WTC11 (cell line): ENCODE results near the gene PAIP2.

Experiments used
- ATF2 ChIP-seq: sonication (generic); formaldehyde crosslinking; IDR thresholded peaks from 2 replicates; pipeline ENCODE4 v1.8.1; 2022; ENCODE audit warnings: low read depth, missing genetic modification reagents, borderline replicate concordance
- CREM ChIP-seq: sonication (generic); formaldehyde crosslinking; IDR thresholded peaks from 2 replicates; pipeline ENCODE4 v1.8.1; 2022; ENCODE audit warnings: mild to moderate bottlenecking, missing genetic modification reagents, moderate library complexity
- FOXJ3 ChIP-seq: sonication (generic); formaldehyde crosslinking; IDR thresholded peaks from 2 replicates; pipeline ENCODE4 v1.9.0; 2021; ENCODE audit warnings: missing genetic modification reagents, mild to moderate bottlenecking, borderline replicate concordance
- FOXK1 ChIP-seq: sonication (generic); formaldehyde crosslinking; IDR thresholded peaks from 2 replicates; pipeline ENCODE4 v1.8.0; 2022; ENCODE audit warnings: mild to moderate bottlenecking, moderate library complexity, missing genetic modification reagents
- RELA ChIP-seq: sonication (generic); formaldehyde crosslinking; IDR thresholded peaks from 2 replicates; pipeline ENCODE4 v1.8.1; 2022; ENCODE audit warnings: missing genetic modification reagents, mild to moderate bottlenecking, borderline replicate concordance
- SOX15 ChIP-seq: fragments of 250-450 bp; sonication (Bioruptor Pico); IDR thresholded peaks from 2 replicates; pipeline ENCODE4 v1.9.0; 2021; ENCODE audit warnings: mild to moderate bottlenecking
- USF2 ChIP-seq: sonication (generic); formaldehyde crosslinking; IDR thresholded peaks from 2 replicates; pipeline ENCODE4 v1.8.1; 2023; ENCODE audit warnings: mild to moderate bottlenecking, missing genetic modification reagents, moderate library complexity
- ZBTB43 ChIP-seq: sonication (generic); formaldehyde crosslinking; IDR thresholded peaks from 2 replicates; pipeline ENCODE4 v1.8.1; 2023; ENCODE audit warnings: mild to moderate bottlenecking, missing genetic modification reagents
- ZNF263 ChIP-seq: sonication (generic); formaldehyde crosslinking; IDR thresholded peaks from 2 replicates; pipeline ENCODE4 v1.8.1; 2022; ENCODE audit warnings: low read depth, mild to moderate bottlenecking, moderate library complexity, missing genetic modification reagents

- TF ChIP-seq ATF2 (CRISPR knock-in tag) (no peak), ZNF263 (CRISPR knock-in tag) (no peak), FOXJ3 (CRISPR knock-in tag) (no peak), RELA (no peak), USF2 (CRISPR knock-in tag) (no peak), FOXK1 (CRISPR knock-in tag) (no peak), SOX15 (no peak), ZBTB43 (CRISPR knock-in tag) (no peak), CREM (CRISPR knock-in tag) (no peak)
Observed at GRCh38 chr5:139360384-139360783, 18.7 kb downstream of the PAIP2 start.
